Endothelial cell (in vitro differentiated cells): ENCODE results near the gene USP16. TPM values are rescaled to one million over a fixed set of nuclear protein-coding genes. Genes with fewer than 3 reads are reported as not detected.
A peak's percentile ranks its signal among the peaks of the same experiment; 100 is the strongest.

Experiments
- DNase-seq: peaks from one replicate; pipeline ENCODE4 v3.0.0; 2021; ENCODE audit warnings: low spot score
- H3K27ac Mint-ChIP-seq: one replicate; pipeline ENCODE4 v1.8.0; 2021; ENCODE audit warnings: mixed read lengths, inconsistent platforms; ENCODE audit not compliant: unreplicated experiment
- H3K27me3 Mint-ChIP-seq: one replicate; pipeline ENCODE4 v1.8.0; 2021; ENCODE audit warnings: mild to moderate bottlenecking, moderate library complexity, mixed read lengths, inconsistent platforms; ENCODE audit not compliant: unreplicated experiment
- H3K36me3 Mint-ChIP-seq: one replicate; pipeline ENCODE4 v1.8.0; 2021; ENCODE audit warnings: mild to moderate bottlenecking, low read depth, mixed read lengths, inconsistent platforms; ENCODE audit not compliant: unreplicated experiment
- H3K4me1 Mint-ChIP-seq: one replicate; pipeline ENCODE4 v1.8.0; 2021; ENCODE audit warnings: mild to moderate bottlenecking, mixed read lengths, inconsistent platforms; ENCODE audit not compliant: unreplicated experiment
- H3K4me3 Mint-ChIP-seq: one replicate; pipeline ENCODE4 v1.8.0; 2021; ENCODE audit warnings: mild to moderate bottlenecking, mixed read lengths, inconsistent platforms; ENCODE audit not compliant: unreplicated experiment
- H3K9me3 Mint-ChIP-seq: one replicate; pipeline ENCODE4 v1.8.0; 2021; ENCODE audit warnings: mixed read lengths, inconsistent platforms; ENCODE audit not compliant: unreplicated experiment
- total RNA-seq: library from RNA; stranded (reverse); fragmentation: NEBNext Ultra II Directional; extraction: Animal tissue kit (Norgen Biotek cat#: 25700); gene quantifications from one replicate; pipeline ENCODE4 v1.2.1, GENCODE V29; 2021; ENCODE audit not compliant: unreplicated experiment
- TF ChIP-seq, protein P1 (sequence below): fragments of 200-600 bp; sonication (generic); IDR thresholded peaks from one replicate; pipeline ENCODE4 v1.5.0; 2021; ENCODE audit warnings: antibody characterized with exemption; ENCODE audit not compliant: unreplicated experiment

The USP16 gene
- total RNA-seq, 1 donor from 2014 or later: 15.4 TPM

DNA sequence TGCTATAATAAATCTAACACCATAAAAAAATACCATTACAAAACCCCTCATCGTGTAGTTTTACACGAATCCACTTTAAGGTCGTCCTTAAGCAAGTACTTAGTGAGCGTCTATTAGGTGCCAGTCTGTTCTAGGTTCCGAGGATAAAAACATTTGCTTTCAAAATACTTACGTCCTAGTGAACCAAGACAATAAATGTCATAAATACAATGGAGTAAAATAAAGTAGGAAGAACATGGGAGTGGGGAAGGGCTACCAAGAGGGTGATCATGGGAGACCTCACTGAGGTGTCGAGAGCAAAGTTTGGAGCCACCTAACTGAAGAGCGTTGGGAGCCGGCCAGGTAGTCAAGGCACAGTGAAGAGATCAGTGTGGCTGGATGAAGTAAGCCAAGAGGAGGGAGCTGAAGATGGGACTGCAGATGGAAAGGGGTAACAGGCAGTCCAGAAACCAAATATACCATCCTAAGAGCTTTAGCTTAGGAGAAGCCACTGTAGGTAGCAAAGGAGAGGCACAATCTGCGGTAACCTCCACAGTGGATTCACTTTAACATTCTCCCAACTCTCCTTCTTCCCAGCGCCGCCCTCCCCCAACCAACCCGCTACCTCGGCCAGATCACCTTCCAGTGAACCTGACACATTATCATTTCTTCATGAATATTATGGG lies 32.5 kb upstream of the USP16 start:
- Mint-ChIP-seq H3K27me3 (no peaks in the 10 kb centered on the region), H3K4me3 (peak overlapping the region; percentile 94), H3K36me3 (peaks cover 4% of the 10 kb centered on the region), H3K9me3 (no peaks in the 10 kb centered on the region), H3K4me1 (peaks cover 29% of the 10 kb centered on the region), H3K27ac (peak overlapping the region; percentile 93)
- TF ChIP-seq, protein P1, sequence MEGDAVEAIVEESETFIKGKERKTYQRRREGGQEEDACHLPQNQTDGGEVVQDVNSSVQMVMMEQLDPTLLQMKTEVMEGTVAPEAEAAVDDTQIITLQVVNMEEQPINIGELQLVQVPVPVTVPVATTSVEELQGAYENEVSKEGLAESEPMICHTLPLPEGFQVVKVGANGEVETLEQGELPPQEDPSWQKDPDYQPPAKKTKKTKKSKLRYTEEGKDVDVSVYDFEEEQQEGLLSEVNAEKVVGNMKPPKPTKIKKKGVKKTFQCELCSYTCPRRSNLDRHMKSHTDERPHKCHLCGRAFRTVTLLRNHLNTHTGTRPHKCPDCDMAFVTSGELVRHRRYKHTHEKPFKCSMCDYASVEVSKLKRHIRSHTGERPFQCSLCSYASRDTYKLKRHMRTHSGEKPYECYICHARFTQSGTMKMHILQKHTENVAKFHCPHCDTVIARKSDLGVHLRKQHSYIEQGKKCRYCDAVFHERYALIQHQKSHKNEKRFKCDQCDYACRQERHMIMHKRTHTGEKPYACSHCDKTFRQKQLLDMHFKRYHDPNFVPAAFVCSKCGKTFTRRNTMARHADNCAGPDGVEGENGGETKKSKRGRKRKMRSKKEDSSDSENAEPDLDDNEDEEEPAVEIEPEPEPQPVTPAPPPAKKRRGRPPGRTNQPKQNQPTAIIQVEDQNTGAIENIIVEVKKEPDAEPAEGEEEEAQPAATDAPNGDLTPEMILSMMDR: no peak
- no peak for DNase-seq

DNA sequence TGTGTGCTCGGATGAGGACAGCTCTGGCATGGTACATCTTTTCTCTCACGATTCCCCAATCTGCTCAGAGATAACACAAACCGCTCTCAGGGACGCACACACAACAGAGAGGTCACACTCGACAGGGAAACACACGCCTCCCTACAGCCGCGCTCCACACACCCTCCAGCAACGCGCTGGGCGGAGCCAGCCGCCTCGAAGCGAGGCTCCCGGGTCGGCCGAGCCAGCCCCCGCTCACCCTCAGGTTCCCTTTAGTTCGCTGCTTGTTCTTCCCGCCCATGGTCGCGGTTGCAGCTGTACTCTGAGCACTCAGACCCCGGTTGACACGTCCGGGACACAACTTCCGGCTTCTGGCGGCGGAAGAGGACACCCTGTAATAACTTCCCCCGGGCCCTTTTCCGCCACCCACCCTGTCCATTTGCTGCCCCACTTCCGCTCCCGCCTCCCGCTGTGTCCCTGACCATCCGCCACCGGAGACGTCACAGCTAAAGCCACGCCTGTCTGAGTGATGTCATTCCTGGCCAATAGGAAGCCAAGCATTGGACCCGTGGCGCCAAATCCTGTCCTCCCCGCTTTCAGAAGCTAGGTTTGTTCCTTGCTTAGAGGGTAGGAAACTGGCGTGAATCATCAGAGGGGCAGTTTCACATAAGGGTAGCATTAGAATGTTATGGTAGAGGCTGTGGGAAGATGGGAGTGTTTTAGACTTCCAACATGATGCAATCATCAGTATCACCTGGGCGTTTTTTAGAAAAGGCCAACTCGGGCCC lies 31.8 kb upstream of the USP16 start, which contains the start of gene LTN1:
Gene LTN1 (minus strand): TSS at position 352 of the 767 bp plus-strand sequence. CDS start 72 bp downstream, at position 280.
- H3K4me1 Mint-ChIP-seq: peaks cover 29% of the 10 kb centered on the region
- peak within 1 kb of the TSS; percentile 93 for H3K27ac Mint-ChIP-seq
- H3K27me3 Mint-ChIP-seq: no peaks in the 10 kb centered on the region
- peak; percentile 96 for DNase-seq
- peak within 1 kb of the TSS; percentile 94 for H3K4me3 Mint-ChIP-seq
- H3K36me3 Mint-ChIP-seq: peaks cover 4% of the 10 kb centered on the region
- TF ChIP-seq, protein P1: no peak
- no peaks in the 10 kb centered on the region for H3K9me3 Mint-ChIP-seq

DNA sequence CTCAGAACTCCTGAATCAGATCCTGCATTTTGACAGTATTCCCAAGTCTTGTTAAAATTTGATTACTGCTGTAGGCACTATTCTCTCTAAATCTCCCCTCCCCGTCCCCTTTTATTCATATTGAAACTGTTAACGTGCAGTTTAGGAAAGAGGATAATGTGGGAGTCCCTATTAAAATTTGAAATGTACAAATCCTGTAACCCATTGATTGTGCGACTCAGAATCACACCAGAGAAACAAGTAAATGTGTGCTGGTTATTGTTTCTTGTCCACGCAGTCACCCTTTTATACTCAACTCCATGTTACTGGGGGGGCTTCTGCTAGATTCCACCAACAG lies 31.2 kb upstream of the USP16 start:
- Mint-ChIP-seq H3K36me3 (peaks cover 4% of the 10 kb centered on the region), H3K4me3 (peak overlapping the region; percentile 94), H3K9me3 (no peaks in the 10 kb centered on the region), H3K4me1 (peaks cover 31% of the 10 kb centered on the region), H3K27me3 (peaks cover 1% of the 10 kb centered on the region), H3K27ac (peak overlapping the region; percentile 93)
- DNase-seq: no peak
- TF ChIP-seq, protein P1: no peak

DNA sequence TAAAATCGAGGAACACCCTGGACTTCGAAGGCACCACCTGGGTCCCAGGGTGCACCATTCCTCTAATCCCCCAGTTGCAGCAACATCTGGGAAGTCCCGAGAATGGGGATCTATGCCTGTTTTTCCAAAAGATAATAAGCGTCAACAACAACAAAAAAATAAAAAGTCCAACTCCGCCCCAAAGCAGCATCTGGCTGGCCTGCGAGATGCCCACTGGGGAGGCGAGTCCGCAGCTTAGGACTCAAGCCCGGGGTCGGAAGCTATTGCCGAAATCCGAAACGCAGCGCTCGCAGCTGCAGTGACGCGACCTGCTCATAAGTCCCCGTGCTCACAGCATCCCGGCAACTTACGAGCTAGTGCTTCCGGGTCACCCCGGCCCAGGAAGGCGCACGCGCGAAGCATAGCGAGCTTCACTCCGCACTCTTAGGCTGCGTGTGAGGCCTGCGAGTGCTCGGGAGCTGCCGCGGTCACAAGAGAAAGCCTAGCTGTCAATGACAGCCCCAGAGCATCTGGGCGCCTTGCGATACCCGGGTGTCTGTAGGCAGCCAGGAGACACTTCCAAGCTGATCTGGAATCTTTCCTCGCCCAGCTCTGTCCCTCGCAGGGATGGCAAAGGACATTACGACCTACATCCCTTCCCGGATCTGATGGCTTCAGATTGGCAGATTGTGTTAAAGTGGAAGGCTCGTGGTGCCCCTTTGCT lies 21.9 kb upstream of the USP16 start:
- H3K4me3 Mint-ChIP-seq: peak overlapping the region; percentile 91

More for the DNA sequence above, 21.9 kb upstream of the USP16 start:
- TF ChIP-seq, protein P1: no peak
- Mint-ChIP-seq H3K9me3 (no peaks in the 10 kb centered on the region), H3K27me3 (peaks cover 3% of the 10 kb centered on the region), H3K27ac (peak overlapping the region; percentile 93), H3K4me1 (peaks cover 18% of the 10 kb centered on the region), H3K36me3 (peaks cover 3% of the 10 kb centered on the region)
- DNase-seq: peak; percentile 90
